GM19324 (cell line): ENCODE measurements around the gene SMCO1.
A peak's percentile ranks its signal among the peaks of the same experiment; 100 is the strongest.
"Not testable (repeated sequence)": the region's sequence is repeated elsewhere in the genome, so short reads cannot be mapped to it uniquely, and the experiment has no call there.

ENCODE experiments used
- ATAC-seq: cut with Tn5 transposase; IDR thresholded peaks from one replicate; pipeline ENCODE4 v1.9.1; 2021; ENCODE audit warnings: mild to moderate bottlenecking, moderate library complexity; ENCODE audit not compliant: unreplicated experiment, low FRiP score

SMCO1 gene

GRCh38 chr3:196514913-196515621 is at the start of gene SMCO1:
TSS of gene SMCO1 (minus strand) at chr3:196515346. CDS start at chr3:196515209, 137 bp downstream.
- no peak for ATAC-seq

GRCh38 chr3:196563721-196564225 is 48.6 kb upstream of the SMCO1 start:
- ATAC-seq: no peak

DNA sequence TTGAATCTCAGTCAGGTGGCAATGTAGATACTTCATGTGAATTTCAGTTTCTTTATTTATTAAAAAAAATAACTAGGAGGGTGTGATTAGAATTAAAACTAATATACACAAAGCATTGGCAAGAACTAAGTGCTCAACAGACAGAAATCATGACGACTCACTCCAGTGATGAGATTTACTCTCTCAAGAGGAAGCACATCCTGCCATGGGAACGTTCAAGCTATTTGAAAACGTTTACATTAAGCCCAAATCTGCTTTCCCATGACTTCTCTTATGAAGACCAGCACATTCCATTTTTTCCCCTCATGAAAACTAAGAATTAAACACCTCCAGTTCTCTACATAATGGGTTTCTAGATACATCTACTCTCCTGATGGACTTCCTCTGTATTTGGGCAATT is 44.7 kb upstream of the SMCO1 start:
- ATAC-seq: no peak

DNA sequence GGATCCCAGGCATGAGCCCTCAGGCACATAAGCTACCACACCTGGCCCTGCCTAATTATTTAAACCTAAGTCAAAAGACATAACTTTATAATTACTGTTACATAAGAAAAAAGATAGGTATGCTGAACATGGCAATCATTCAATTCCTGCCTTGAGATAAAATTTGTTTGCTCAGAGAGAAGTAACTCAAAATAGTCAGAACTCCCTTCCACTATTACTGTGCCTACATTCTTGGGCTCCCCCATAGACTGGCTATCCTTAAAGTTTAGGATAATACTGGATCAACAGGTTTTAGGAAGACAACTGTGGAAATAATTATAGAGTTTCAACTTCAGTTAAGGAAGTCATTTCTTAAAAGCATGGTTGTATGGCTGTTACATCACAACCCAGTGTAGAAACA is 43.3 kb upstream of the SMCO1 start:
- no peak for ATAC-seq

DNA sequence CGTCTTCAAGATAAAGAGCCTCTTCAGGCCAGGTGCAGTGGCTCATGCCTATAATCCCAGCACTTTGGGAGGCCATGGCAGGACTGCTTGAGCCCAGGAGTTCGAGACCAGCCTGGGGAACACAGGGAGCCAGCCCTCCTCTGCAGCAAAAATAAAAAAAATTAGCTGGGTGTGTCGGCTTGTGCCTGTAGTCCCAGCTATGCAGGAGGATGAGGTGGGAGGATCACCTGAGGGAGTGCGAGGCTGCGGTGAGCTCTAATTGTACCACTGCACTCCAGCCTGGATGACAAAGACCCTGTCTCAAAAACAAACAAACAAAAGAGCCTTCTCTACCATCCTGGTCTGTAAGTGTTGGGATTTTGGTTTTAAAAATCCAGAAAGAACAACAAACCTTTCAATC is 42.1 kb upstream of the SMCO1 start:
- no peak for ATAC-seq

DNA sequence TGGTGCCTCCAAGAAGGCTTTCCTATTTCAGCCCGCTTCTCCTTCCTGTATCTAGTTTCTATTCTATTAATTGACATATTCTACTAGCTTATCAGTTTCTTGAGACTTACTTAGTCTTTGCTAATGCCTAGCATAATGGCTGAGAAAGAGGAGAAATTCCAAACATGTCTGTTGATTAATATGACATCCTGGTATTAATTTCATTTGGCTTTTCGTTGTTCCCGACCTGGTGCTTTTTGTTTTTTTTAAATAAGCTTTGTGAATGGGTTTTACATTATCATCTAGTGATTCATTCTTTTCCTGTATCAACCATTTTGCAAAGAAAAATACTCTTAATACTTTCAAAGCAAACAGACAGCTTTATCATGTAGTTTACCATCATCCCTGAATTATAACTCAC is 40.1 kb upstream of the SMCO1 start:
- ATAC-seq: no peak

GRCh38 chr3:196554205-196554604 is 39.1 kb upstream of the SMCO1 start:
- no peak for ATAC-seq

DNA sequence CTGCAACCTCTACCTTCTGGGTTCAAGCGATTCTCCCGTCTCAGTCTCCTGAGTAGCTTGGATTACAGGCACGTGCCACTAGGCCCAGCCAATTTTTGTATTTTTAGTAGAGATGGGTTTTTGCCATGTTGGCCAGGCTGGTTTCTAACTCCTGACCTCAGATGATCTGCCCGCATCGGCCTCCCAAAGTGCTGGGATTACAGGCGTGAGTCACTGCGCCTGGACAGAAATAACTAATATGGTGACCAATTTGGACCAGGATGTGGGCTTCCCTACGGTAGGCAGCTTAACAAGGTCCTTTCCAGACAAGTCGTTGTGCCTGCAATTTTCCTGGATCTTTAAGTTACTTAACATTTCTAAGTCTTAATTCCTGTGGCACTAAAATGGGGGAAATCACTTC is 38.4 kb upstream of the SMCO1 start:
- ATAC-seq: no peak

- ATAC-seq: no peak
These were observed 37.1 kb upstream of the SMCO1 start for GRCh38 chr3:196552253-196552652.

DNA sequence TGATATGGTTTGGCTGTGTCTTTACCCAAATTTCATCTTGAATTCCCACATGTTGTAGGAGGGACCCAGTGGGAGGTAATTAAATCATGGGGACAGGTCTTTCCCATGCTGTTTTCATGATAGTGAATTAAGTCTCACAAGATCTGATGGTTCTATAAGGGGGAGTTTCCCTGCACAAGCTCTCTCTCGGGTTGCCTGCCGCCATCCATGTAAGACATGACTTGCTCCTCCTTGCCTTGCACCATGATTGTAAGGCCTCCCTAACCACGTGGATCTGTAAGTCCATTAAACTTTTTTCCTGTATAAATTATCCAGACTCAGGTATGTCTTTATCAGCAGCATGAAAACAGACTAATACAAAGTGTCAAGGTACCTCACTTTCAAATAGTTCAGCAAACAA is 35.0 kb upstream of the SMCO1 start:
- not testable (repeated sequence) for ATAC-seq

- not testable (repeated sequence) for ATAC-seq
These were observed 34.2 kb upstream of the SMCO1 start for GRCh38 chr3:196549312-196549711.

DNA sequence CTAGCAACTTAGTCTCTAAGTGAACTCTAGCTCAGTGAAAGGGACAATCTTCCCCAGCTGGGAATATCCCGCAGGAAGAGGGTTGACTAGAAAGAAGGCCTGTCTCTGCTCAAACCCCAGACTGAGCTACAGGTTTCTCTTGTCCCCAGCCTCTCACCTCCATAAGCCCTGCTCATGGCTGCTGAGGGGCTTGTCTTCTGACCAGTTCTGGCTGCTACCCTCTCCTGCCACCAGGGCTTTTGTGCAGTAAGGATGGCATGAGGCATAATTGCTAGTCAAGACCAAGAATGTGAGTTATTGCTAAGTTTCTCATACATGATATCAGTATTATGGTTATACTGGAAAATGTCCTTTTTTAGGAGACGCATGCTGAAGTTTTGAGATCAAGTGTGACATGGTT is 31.9 kb upstream of the SMCO1 start:
- no peak for ATAC-seq

DNA sequence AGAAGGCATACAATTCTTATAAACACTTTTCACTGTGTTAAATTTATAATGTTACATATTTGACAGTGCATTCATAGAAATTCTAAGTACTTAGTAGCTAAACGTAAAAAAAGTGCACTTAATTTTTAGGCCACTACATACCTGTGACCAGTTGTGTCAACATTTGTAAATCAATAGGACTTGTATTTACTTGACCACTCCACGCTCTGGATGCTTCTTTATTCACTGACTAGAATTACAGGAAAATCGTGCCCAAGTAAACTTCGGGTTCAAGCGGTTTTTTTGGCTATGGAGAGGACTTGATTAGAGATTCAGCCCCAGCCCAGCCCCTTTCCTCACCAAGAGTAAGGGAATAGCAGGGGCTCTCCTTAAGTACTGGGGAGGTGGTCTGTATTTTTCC is 31.4 kb upstream of the SMCO1 start:
- no peak for ATAC-seq

- no peak for ATAC-seq
These were observed 29.4 kb upstream of the SMCO1 start for GRCh38 chr3:196544491-196544992.

DNA sequence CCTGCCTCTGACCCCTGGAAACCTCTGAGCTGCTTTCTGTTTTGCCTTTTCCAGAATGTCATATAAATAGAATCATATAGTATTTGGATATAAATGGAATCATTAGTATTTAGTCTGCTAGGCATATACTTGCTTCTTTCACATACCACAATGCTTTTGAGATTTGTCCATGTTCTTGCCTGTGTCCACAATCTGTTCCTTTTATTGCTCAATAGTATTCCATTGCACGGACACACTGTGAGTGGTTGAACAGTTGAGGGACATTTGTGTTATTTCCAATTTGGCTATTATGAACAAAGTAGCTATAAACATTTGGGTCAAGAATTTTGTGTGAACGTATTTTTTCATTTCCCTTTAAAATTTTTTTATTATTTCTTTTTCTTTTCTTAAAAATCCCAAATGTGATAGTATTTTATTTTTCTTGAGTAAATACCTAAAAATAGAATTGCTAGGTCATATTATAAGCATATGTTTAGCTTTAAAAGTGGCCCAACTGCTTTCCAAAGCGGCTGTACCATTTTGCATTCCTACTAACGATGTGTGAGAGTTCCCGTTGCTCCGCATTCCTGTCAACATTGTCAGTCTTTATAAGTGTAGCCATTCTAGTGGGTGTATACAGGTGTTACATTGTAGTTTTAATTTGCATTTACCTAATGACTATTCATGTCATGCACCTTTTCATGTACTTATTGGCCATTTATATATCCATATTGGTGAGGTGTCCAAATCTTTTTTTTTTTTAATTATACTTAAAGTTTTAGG is 26.7 kb upstream of the SMCO1 start:
- ATAC-seq: no peak

DNA sequence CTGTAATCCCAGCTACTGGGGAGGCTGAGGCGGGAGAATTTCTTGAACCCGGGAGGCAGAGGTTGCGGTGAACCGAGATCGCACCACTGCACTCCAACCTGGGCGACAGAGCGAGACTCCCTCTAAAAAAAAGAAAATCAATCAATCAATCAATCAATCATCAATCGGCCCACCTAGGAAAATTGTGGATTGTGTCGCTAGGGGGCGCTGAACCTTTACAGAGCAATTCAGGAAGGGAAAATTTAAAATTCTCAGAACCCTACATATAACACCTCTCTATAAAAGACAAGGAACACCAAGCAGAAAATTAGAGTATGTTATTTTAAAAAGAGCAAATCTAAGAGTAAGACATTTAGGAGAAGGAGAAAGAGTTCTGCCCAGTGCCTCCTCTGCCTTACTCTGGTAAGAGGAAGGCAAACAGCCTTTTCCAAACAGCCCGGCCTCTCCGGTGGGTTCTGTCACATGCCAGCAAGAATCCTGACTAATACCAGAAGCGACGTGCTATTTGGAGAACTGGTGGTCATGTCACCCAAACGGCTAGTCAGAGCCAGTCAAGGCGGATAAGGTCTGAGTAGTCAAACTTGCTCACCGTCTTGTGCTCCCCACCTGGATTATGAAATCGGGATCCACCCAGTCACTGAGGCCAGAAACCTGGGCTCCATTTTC is 22.3 kb upstream of the SMCO1 start:
- ATAC-seq: no peak

DNA sequence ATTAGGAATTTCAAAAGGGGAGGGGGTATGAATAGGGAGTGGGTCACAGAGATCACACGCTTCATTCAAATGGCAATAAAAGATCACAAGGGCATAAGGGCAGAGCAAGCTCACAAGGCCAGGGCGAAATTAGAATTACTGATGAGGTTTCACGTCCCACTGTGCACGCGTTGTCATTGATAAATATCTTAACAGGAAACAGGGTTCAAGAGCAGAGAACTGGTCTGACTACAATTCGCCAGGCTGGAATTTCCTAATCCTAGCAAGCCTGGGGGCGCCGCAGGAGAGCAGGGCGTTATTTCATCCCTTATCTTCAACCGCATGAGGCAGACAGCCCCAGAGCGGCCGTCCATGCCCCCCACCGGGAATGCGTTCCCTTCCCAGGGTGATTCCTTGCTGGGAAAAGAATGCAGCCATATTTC is 18.1 kb upstream of the SMCO1 start:
- ATAC-seq: no peak

DNA sequence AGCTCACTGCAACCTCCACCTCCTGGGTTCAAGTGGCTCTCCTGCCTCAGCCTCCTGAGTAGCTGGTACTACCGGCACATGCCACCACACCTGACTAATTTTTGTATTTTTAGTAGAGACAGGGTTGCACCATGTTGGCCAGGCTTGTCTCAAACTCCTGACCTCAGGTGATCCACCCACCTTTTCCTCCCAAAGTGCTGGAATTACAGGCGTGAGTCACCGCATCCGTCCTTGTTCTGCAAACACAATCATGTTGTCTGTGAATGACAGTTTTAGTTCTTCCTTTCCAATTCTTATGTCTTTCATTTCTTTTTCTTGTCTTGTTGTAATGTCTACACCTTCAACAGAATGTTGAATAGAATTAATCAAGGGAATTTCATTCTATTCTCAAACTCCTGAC is 16.3 kb upstream of the SMCO1 start:
- no peak for ATAC-seq

GRCh38 chr3:196528639-196529233 is 13.6 kb upstream of the SMCO1 start:
- ATAC-seq: peak; percentile 78

DNA sequence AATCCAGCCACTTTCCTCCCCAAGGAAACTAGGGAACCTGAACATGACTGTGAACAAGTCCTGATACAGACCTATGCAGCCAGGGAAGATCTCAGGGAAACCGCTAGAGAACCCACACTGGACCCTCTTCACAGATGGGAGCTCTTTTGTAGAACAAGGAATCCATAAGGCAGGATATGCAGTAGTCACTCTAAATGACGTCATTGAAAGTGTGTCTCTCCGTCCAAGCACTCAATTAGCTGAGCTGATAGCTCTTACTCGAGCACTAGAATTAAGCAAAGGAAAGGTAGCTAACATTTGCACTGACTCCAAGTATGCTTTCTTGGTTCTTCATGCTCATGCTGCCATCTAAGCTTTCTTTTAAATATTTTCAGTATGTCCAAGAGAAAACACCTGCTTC is 10.0 kb upstream of the SMCO1 start:
- no peak for ATAC-seq

DNA sequence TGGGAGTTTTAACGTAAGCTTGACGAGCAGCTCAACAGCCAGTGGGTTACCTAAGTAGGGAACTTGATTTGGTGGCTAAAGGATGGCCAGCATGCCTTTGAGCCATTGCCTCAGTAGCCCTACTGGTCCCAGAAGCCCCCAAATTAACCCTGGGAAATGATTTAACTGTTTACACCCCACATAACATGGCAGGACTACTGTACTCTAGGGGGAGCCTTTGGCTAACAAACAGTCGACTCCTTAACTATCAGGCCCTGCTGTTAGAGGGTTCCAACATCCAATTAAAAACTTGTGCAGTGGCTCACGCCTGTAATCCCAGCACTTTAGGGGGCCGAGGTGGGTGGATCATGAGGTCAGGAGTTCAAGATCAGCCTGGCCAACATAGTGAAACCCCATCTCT is 9.4 kb upstream of the SMCO1 start:
- no peak for ATAC-seq
